GM21528 (cell line): ENCODE measurements around the gene SH3RF3.

Experiments
- ATAC-seq: cut with Tn5 transposase; IDR thresholded peaks from one replicate; pipeline ENCODE4 v1.9.1; 2021; ENCODE audit warnings: mild to moderate bottlenecking, moderate library complexity; ENCODE audit not compliant: unreplicated experiment, low FRiP score

Gene SH3RF3

DNA sequence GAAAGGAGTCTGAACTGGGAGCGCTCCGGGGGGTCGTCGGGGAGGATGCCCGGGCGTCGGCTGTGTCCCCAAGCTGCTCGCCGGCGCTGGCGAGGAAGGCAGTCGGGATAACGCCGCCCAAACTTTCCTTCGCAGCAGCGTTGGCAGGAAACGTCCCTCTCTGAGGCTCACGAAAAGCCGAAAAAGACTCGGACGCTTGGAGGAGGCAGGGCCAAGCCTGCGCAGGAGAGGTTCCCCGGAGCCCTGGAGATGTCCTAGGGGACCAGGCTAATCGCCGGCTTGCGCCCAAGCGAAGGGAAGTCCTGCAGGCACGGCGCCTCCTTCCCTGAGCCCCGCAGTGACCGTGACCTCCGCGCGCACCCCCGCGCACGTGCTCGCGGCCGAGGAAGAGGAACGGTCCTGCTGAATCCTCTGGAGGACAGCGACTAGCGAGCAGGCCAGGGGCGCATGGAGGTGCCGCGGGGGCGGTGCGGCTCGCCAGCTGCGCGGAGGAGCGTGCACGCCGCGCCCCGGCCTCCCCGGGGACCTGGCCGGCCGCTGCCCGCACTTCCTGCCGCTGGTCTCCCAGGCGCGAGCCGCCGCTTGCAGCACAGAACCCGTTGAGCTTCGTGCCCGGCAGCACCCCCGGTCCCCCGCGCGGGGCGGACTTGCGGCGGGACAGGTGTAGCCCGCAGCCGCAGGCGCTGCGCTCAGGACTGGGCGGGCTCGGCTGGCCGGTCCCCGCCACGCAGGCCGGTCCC, at the start of gene SH3RF3:
Gene SH3RF3 (plus strand): TSS at position 590 of the 740 bp plus-strand sequence.
- ATAC-seq = no peak

DNA sequence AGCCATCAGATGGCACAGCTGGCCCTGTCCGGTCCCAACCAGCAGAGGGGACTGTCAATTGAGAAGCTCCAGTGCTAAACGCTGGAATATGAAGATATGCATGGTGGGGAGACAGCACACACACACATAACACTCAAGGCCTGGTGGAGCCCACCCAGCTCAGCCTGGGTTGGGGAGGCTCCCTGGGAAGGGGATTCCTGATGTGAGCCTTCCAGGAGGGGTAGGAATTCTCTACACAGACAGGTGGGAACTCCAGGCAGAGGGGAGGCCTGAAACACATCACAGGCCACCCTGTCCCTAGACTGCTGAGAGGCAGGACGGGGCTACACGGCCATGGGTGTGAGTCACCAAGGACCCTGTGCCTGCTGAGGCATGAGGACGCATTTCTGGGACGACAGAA, 49.4 kb upstream of the SH3RF3 start:
- no peak for ATAC-seq

DNA sequence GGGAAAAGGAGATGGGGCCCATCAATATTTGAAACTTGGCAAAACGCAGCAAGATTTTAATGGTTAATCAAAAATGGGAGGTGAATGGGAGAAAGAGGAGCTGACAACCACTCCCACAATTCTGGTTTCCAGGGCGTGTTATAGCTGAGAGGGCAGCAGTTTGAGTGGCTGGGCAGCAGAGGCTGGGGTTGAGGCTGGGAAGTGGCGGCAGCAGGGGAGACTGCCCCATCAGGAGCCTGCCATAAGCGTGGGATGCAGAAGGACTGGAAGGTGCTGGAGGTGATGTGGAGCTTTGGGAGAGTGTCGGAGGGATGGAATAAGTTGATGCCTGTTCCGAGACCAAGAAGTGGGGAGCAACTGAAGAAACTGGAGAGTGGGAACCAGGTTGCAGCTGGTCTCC, 48.9 kb upstream of the SH3RF3 start:
- no peak for ATAC-seq

DNA sequence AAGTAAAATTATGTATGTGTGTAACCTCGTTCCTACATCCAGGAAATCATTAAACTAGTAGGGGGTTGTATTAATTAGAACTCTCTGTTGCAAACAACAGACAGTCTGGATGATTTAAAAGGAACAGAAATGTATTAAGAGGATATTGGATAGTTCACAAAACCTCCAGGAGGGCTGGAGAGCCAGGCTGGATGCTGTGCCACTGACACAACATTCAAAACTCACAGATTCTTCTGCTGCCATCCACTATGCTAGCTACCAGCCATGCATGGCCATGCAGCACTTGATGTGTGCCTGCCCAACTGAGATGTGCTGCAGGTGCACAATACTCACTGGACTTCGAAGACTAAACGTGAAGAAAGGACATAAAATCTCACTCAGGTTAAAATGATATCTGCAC, 48.2 kb upstream of the SH3RF3 start:
- no peak for ATAC-seq

DNA sequence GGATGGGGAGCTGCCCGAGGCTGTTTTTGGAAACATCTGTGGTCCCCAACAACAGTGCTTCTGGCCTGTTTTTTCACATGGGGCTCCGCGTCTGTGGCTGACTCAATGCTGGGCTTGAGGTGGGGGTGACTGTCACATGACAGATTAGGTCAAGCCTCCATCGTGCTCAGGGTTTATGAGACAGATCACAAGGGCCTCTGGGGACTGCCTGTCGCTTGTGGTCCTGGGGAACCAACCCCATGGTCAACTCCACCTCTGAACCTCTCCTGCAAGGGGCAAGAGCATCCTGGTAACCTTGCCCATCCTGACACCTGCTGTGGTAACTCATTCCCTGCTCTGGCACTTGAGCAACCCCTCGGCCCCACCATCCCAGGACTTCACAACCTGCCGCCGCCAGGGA, 47.6 kb upstream of the SH3RF3 start:
- ATAC-seq = no peak

DNA sequence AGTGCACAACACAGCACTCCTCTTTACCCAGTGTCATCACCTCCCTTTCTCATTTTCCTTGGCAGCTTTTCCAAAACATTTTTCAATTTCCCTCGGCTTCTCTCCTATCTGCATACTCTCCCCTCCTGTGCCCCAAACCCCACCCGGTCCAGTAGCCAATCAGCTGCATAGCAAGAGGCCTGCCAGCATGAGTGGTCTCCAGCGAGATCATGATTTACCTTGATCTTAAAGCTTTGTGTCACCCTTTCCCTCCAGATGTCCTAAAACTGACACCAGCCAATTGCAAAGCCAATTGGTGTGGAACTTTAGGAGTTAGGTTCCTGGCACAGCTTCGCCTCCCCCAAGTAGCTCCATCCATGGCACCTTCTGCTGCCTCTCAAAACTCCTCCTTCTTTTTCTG, 45.2 kb upstream of the SH3RF3 start:
- no peak for ATAC-seq

DNA sequence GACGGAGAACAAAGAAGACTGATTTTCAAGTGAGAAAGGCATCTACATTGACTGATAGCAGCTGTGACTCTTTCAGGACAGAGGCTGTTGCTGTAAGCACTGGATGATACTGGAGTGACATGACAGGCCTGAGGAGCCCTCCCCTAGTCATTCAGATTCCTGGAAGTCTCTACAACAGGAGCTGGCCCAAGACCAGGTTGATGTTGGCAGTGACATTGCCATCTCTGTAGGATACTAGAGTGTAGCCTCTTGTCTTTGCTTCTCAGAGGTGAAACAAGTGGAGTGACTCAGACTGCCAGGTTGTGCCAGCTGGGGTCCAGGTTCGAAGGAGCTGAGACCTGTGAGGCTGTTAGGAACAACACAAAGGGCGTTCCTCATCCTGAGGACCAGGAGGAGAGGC, 44.7 kb upstream of the SH3RF3 start:
- ATAC-seq = no peak

DNA sequence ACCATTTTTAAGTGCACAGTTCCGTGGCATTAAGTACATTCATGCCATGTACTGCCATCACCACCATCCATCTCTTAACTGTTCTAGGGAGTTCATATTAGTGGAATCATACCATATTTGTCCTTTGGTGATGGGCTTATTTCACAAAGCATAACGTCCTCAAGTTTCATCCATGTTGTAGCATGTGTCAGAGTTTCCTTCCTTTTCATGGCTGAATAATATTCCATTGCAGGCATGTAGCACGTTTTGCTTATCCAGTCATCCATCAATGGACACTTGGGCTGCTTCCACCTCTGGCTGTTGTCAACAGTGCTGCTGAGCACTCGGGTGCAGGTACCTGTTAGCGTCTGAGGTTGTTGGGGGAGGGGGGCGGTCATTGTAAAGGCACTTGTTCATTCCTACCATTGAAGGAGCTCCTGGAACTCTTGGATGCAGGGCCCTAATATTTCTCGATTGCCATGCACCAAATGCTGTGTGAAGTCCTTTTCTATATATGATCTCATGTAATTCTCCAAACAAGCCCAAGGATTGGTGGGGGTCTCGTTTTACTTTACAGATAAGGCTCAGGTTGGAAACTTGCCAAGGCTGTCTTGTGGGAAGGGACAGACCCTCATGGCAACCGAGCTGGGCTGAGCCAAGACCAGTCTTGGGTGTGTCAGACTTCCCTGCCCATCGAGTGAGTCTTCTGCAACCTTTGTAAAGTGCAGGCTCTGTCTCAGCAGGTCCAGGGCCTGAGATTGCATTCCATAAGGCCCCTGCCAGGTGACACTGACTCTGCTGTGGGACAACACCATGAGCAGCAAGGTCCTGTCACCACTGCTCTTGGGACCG, 42.9 kb upstream of the SH3RF3 start:
- ATAC-seq = no peak

DNA sequence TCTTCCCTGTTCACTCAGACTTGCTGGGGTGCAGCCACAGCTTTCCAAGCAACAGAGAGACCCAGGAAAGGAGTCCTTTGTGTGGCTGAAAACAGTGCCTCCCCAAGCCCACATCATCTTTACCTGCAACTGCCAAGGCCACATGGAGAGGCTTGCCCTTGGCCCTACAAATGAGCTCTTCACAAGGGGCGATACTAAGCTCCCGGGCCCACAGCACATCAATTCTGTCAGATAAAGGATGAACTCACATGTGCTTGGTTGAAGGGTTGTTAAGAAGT, 42.3 kb upstream of the SH3RF3 start:
- no peak for ATAC-seq

DNA sequence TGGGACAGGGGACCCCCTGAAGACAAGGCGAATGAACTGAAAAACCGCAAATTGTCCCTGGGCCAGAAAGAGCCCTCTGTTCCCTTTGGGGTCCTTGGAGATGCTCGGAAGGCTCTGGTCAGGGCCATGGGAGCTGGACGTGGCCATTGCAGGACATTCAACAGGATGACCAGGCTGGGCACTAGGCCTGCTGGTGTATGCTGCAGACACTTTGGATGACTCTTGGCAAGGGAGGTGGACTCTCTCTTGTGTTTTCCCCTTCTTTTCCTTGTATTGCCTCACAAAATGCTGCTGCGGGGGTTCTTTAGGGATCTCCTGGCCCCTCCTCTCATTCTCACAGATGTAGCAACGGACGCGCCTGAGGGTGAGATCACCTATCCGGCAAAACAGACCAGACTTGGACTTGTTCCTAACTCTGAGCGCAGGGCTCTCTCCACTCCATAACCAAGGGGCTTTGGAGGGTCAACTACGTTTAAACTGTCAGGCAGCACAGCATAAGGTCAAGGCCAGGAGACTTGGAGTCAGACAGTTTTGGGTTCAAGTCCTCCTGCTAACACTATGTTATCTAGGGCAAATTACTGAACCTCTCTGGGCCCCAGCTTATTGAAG, 41.8 kb upstream of the SH3RF3 start:
- no peak for ATAC-seq

DNA sequence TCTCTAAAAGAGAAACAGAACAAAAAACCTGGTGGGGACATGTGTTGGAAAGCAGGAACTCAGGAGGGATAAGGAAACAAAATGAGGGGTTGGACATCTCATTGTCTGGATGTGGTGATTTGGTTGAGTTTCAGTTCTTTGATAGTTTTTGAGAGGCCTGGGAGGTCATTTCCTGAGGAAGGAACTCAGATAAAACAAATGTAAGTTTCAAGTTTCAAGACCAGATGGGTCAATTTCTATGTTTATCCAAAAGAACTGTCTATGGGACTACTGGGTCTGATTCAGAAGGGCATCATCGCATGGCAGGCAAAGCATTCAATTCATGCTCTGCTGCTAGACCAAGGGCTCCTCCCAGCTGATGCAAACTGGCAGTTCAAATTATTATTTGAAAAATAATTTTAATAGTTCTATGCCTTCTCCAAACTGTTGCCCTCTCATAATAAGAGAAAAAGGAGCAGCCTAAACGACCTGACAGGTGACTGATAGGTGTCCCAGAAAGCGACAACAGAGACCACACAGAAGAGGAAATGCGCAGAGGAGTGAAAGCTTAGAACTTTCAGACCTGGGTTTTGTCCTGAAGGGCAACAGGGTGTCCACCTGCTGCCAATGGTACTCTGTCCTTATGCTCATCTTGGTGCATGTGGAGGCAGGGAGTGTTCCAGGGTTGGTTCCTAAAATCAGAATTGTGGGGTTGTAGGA, 39.3 kb upstream of the SH3RF3 start:
- no peak for ATAC-seq

DNA sequence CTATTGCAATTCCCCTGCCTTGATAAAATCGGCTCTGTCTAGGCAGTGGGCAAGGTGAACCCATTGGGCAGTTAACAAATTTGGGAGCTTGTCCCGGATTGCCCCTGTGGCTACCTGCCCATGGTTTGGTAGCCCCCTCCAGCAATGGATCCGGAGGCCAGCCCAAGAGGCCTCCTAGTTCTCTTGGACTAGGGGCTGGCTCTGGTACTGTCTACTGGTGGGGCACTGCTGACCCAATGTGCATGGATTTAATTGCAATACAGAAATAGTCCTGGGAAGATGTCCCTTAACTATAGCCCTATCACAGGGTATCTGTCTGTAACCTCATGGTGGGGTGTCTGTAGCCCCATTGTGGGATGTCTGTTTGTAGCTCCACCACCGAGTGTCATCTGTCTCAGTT, 37.5 kb upstream of the SH3RF3 start:
- ATAC-seq = no peak

DNA sequence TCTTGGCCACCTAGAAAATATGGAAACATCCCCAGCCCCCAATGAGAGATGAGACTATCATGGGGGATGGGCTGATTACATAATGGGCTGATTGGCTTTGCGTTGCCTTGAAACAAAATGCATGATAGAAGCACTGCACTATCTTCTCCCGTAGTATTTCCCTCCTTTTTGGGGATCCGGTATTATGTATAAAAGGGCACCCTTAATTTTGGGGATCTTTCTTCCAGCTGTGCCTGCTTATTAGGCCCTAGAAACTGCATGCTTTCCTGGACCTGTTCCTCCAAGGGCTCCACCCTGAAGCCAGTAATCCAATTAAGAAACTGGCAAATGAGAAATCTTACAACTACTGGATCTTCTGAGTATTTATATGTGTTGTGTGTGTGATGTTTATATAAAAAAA, 34.9 kb upstream of the SH3RF3 start:
- ATAC-seq = no peak

DNA sequence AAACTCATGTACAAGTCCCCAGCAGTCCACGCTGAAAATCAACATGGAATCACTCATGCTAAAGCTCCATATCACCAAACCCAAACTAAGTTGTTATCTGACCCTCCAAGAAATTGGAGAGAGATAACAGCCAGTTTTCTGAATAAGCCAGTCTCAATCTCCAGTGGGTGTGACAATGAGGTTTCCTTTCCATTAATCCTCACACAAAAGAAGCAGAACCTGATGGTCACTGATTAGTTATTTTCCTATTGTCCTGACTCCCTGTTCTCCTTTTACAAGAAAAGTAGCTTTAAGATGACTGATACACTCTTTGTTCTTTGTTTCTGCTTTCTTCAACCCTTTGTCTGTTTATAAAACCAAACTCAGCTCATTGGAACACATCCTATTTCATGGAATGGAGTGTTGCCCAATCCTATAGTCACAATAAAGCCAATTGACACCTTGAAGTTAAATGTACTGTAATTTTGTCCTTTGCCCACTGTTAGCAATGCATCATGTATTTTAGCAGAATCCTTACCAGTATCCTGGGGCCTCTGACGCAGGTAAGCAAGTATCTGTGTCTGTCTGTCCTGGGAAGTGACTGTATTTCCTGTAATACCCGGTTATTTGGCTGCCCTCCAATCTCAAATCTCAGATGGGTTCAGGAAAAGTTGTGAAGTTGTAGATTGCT, 30.6 kb upstream of the SH3RF3 start:
- ATAC-seq = no peak

DNA sequence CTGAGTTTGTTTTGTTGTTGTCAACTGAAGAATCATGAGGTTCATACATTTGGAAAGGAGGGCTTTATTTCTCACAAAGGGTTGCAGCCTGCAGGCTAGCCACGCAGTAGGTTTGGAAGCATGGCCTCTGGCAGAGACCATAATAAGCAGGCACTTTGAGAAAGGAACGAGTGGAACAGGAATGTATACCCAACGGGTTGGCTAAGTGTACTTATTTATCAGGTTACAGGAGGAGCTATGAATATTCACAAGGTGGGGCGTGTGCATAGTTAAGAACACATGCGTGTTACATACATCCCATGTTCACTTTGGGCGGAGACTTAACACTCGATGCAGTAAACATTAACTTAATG, 30.1 kb upstream of the SH3RF3 start:
- ATAC-seq = no peak

DNA sequence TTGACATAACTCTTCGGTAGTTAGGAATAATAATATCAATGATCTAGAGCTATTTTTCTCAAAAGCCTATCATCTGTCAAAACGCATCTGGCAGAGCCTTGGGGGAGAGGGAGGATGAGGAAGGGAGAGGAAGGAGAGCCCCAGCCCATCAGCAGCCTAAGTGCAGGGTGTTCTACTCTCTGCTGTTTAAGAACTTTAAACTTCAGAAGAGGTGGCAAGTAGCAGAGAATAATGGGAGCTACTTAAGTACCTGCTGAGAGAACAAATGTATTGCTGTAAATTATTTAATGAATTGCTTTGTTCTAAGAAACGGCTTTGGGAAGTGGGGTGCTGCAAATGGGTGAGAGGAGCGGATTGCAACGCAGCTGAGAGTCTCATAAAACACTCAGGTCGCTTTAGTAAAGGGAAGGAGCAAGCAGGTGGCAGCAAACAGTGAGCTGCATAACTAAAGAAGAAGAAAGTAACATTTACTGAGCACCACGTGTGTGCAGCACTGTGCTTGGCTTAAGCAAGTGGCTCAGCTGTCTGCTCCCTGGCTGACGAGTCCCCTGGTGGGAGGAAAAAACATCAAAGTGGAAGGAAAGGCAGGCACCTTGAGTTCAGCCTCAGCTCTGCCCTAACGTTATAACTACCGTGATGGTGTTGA, 26.3 kb upstream of the SH3RF3 start:
- no peak for ATAC-seq

DNA sequence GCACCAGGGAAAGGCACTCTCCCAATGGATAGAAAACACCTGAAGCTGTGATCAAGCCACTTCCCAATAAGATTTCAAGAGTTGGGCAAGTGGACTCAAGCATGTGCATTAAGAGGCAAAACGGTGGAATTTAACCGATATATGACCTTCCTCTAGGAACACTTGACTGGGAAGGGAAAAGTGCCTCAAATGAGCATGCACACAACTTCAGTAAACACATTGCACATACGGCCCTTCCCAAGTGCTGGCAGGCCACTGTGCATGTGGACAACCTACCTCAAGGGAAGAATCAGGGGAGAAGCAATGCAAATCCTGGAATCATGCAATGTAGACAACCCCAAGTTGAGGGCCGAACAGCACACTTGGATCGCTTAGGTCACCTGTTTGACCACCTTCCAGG, 23.9 kb upstream of the SH3RF3 start:
- no peak for ATAC-seq

DNA sequence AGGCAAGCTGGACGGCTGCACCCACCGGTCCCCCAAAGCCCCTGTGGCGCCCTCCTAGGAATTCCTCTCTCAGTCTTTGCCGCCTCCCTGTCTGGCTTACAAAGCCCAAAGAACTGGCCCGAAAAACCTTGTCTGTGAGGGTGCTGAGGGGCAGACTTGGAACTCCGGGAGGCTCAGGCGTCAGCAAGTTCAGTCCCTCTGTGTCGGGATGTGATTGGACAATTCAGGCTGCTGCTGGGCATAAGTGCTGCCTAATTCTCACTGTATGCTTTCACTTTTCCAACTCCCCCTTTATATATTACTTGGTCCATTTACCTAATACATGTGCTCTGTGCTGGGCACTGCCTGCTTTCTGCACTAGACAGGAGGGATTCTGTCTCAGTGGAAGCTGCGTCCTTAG, 20.3 kb upstream of the SH3RF3 start:
- ATAC-seq = no peak

DNA sequence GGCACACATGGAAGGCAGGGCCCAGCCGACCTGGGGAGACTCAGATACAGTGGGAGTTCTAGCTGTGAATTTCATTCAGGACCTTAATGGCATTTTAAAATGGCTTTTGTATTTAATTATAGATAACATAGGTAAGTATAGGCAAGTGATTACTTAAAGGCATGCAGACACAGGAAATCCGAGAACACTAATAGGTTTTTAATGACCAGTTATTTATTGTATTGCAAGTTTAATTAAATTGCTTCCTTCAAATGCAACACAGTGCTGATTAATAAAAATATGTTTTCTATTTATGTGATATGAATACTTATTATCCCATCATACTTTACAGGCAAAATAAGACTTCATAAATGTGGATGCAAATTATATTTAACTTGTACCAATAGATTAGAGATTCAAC, 19.7 kb upstream of the SH3RF3 start:
- no peak for ATAC-seq

DNA sequence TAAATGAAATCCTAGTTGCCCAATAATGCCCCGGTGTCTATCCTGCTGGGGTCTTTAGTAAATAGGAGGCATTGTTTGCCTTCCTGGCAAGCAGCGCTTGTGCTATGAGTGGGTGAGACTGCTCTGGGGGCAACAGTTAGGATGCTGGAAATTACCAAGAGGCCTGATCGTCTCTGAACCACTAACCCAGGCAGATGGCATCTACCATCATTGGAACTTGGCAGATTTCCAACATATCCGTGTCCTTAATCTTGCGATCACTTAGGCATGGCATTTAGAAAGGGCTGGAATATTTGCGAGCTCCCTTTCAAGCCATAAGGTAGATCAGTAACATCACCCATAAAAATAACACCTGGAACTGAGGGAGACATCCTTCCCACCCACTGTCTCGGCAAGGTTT, 18.8 kb upstream of the SH3RF3 start:
- no peak for ATAC-seq
